Activated CD8-positive, alpha-beta memory T cell treated with anti-CD3 and anti-CD28 coated beads for 24 hours (primary cell): ENCODE measurements around the gene RSPO3.
"Not testable (repeated sequence)": the region's sequence is repeated elsewhere in the genome, so short reads cannot be mapped to it uniquely, and the experiment has no call there.

ENCODE experiments used
- DNase-seq: peaks from one replicate; pipeline ENCODE4 v3.0.0-alpha.2; 2020

The RSPO3 gene

GRCh38 chr6:127207591-127208120, 89.2 kb downstream of the RSPO3 start:
- no peak for DNase-seq

GRCh38 chr6:127210725-127211124, 92.3 kb downstream of the RSPO3 start:
- DNase-seq, result no peak

- DNase-seq, result no peak
Measured at GRCh38 chr6:127212376-127212775, 93.9 kb downstream of the RSPO3 start.

- DNase-seq, result not testable (repeated sequence)
Measured at GRCh38 chr6:127214032-127214431, 95.6 kb downstream of the RSPO3 start.

GRCh38 chr6:127214531-127214930, 96.1 kb downstream of the RSPO3 start:
- DNase-seq, result not testable (repeated sequence)

GRCh38 chr6:127215931-127216330, 97.5 kb downstream of the RSPO3 start:
- DNase-seq, result no peak

GRCh38 chr6:127216810-127217789, 98.6 kb downstream of the RSPO3 start:
- no peak for DNase-seq

GRCh38 chr6:127219869-127220268, 101.4 kb downstream of the RSPO3 start:
- no peak for DNase-seq

- DNase-seq, result no peak
Measured at GRCh38 chr6:127221201-127221600, 102.7 kb downstream of the RSPO3 start.

GRCh38 chr6:127222418-127222817, 103.9 kb downstream of the RSPO3 start:
- no peak for DNase-seq

- DNase-seq, result no peak
Measured at GRCh38 chr6:127225497-127225896, 107.0 kb downstream of the RSPO3 start.

GRCh38 chr6:127233819-127234218, 115.3 kb downstream of the RSPO3 start:
- not testable (repeated sequence) for DNase-seq

- no peak for DNase-seq
Measured at GRCh38 chr6:127243501-127243900, 125.0 kb downstream of the RSPO3 start.
